ENCODE measurements around the gene PPP1R16B.

Gene PPP1R16B

DNA sequence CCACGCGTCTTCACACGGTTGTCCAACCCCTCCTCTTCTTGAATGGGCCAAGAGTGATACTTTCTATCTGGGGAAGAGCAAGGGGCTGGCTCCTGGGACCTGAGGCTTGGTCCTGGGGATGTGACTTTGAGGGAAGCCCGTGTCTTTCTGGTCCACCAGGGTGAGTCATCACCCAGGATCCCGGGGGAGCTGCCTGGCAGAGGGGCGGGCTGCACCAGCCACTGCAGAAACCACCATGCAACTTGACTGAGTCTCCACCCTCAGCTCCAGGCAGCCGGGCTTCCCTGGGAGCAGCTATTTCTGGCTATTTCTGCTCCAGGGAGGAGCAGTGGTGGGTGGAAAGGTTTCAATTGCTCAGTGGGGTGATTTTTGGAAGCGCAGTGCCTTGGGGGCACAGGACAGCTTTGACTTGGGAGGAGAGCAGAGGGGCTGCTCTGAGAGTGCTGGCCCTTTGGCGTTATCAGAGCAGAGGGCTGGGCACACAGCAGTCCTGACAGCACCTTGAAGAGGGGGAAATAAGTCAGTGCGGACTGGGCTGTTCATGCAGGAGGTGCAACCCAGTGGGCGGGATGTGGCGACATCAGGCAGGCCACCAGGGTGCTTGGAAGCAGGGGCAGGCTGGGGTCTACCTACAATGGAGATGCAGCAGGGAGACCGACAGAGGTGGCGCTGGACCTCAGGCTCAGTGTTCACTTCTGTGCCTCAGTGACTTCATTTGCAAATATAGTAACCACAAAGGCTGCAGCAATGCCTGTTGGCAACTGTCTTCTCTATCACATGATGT is 75.6 kb downstream of the PPP1R16B start:
- DNase-seq = no peak

DNA sequence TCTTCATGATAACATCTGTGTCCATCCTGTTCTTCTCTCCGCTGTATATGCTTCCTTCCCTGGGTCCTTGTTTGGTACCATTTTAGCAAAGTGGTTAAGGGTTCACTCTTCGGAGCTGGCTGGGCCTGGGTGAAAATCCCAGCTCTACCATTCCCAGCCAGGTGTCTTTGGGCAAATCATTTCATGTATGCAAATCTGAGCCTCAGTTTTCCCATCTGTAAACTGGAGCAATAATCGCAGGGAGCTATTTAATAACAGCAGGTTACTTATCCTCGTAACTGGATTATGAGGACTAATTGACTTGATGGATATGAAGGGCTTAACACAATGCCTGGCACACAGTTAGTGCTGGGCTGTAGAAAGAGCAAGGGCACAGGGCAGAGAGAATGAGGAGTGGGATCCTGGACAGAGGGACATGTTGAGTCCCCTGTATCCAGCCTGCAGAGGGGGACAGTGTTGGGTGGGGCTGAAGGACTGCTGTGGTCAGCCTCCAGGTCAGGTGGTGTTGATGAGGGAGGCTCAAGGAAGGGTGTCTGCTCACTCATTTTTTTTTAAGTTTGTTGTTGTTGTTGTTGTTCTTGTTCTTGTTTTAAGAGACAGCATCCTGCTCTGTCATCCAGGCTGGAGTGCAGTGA is 76.4 kb downstream of the PPP1R16B start:
- DNase-seq = no peak

DNA sequence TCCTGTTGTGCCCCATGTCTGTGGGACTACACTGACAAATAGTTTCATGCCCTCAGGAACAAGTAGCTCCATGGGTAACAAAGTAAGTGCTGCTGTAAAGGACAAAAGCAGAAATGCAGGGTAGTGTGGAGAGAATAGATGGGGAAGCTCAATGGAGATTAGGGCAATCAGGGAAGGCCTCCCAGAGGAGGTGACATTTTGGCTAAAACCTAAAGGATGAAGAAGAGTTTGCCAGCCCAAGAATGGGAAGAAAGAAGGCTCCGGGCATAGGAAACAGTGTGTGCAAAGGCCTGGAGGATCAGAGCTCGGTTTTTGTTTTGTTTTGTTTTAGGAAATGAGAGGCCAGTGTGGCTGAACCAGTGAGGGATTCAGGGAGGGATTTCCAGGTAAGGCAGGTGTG is 77.1 kb downstream of the PPP1R16B start:
- DNase-seq = no peak

DNA sequence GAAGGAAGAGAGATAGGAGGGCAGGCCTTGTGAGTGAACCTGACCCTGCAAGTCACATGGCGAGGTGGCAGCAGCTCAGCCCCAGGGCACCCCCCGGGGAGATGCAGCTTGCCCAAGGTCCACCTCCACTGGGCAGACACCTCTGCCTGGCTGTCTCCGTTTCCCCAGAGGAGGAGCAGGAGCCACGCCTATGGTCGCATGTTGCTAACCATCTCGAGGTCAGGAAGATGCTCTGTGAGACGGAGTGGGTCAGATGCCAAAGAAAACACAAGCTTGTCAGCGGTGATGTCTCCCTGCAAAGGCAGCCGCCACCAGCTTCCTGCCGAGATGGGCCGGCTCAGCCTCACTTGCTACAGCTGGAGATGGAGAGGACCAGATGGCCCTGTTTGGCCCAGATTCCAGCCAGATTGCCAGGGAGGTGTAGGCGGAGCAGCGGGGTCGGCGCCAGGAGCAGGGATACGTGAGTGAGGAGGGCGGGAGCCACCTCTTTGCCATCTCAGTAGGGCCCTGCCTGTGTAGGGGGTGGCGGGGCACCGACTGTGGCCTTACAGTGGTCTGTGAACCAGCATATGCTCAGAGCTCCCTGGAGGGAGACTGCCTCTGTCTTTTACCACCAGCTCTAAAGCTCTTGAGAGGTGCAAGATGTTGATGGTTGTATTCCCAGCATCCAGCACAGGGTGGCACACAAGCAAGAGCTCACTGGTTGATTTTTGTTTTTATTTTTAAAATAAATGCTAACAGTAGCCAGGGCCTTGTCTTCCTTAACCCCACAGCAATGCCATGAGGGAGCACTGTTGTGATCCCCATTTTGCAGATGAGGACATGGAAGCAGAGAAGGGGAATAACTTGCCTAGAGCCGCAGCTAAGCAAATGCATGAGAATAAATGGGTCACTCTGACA is 77.8 kb downstream of the PPP1R16B start:
- no peak for DNase-seq

DNA sequence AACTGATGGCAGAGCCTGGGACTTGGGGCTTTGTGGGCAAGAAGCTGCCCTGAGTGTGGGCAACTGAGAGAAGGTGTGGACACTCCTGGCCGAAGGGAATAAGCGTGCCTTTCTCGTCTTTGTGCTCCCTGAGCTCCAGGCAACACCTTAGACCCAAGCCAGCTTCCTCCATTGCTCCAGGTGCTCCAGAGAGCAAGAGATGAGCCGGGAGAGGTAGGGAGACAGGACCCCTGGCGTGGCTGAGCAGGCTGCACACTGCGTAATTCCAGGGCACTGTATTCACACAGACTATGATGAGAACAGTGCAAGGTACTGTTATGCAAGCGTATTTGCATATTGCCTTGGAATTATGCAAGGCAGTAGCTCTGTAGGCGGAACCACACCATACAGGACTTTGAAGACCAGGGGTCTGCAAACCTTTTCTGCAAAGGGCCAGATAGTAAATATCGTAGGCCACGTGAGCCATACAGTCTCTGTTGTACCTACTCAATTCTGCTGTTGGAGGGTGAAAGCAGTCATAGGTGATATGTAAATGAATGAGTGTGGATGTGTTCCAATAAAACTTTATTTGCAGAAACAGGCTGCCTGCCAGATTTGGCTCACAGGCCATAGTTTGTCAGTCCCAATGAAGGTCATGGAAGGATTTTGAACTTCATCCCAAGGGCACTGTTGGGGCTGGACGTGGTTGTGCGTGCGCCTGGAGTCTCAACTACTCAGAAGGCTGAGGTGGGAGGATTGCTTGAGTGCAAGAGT is 78.7 kb downstream of the PPP1R16B start:
- no peak for DNase-seq

DNA sequence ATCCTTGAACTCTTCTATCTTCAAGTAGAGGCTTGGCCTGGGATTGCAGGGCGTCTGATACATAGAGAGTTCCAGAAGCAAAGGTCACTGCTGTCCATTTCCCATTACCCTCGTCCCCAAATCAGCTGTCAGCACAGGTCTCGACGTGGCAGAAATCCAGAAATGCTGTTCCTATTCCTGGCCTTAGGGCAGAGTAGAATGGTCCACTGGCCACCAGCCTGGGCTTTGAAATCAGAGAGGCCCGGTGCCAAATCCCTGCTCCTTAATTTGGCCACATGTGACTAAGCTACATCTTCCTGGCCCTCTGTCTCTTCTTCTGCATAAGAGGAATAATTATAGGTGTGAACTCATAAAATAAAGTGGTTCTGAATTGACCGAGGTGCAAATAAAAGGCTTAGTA is 79.9 kb downstream of the PPP1R16B start:
- DNase-seq = no peak

DNA sequence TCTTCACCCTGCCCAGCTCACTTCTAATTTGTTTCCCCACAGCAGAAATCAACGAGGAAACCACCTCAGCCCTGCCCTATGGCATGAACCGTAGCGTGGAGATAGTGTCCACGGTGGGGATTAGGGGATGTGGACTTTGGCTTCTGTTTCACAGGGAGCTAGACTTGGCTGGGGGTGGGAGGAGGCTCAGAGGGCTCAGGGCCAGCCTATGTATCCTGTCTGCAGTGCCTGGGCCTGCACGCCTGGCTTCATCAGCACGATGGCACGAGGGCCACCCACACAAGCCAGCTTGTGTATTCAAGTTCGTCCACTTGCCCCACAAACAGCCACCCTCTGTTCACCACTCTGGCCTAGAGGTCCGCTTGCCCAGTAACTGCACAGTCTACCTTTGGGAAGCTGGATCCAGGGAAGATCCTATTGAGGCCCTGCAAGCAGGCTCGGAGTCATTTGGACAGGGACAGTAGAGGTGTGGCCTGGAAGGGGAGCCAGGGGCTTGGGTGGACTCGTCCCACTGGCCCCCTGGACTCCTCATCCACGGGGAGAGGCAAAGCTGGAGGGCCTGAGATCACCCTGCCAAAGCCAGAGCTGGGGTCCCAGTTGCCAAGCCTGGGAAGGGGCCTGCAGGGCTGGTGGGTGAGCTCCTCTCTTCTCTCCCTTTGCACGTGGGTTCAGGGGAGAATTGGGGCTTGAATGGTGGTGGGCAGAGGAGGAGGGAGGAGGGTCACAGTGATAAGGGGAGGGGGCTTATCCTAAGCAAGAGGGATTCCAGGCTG is 82.7 kb downstream of the PPP1R16B start:
- no peak for DNase-seq

DNA sequence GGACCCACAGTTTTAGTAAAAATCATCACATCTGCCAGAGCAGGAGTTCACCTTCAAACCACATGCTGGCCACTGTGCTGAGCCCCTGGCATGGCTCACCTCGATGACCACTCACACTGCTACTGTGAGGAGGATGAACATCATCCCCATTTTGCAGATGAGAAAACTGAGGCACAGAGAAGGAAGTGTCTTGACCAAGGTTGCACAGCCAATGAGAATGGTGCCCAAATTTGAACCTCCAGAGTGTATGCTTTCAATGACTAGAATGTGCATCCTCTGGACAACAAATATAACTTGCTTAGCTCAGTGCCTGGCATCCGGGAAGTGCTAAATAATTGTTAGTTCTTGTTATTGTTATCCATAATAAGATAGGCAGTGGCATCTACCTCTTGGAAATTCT is 83.6 kb downstream of the PPP1R16B start:
- no peak for DNase-seq

DNA sequence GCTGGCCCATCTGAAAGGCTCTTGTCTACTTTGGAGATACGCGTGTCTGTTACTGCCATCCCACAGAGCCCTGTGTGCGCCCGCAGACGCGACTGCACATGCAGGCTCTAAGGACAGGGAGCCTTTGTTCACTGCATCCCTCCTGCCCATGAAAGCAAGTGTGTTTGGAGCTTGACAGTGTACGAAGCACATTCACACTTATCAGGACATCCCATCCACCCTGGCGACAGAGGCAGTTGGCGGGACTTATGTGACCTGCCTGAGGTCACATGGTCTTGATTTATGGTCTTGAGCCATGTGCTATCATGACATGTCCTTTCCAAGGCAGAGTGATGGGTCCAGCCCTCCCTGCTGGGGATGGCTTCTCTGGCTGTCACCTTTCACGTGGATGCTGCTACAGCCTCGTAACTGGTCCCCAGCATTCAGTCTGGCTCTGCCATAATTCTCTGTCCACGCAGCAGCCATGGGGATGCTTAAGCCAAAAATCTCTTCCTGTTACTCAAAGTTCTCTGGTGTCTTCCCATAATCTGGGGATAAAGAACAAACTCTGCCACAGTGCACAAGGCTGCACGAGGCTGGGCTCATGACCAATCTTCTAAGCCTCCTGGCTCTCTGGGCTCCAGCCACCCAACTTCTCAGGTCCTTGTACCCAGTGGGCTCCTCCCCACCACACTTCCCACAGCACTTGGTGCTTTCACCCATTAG is 84.4 kb downstream of the PPP1R16B start:
- no peak for DNase-seq

DNA sequence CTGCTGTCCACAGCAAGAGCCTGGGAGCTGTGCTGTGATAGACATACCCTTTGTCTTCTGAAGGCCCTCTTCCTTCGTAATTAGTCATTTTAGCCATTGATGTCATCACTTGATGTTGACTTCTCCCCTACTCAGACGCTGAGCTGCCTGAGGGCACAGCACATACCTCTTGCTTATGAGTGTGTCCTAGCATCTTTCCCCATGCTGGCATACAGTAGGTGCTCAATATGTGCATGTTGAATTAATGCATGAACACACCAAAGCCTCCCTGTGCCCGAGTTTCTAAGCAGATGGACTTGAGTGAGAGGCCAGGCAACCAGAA is 85.0 kb downstream of the PPP1R16B start:
- no peak for DNase-seq

DNA sequence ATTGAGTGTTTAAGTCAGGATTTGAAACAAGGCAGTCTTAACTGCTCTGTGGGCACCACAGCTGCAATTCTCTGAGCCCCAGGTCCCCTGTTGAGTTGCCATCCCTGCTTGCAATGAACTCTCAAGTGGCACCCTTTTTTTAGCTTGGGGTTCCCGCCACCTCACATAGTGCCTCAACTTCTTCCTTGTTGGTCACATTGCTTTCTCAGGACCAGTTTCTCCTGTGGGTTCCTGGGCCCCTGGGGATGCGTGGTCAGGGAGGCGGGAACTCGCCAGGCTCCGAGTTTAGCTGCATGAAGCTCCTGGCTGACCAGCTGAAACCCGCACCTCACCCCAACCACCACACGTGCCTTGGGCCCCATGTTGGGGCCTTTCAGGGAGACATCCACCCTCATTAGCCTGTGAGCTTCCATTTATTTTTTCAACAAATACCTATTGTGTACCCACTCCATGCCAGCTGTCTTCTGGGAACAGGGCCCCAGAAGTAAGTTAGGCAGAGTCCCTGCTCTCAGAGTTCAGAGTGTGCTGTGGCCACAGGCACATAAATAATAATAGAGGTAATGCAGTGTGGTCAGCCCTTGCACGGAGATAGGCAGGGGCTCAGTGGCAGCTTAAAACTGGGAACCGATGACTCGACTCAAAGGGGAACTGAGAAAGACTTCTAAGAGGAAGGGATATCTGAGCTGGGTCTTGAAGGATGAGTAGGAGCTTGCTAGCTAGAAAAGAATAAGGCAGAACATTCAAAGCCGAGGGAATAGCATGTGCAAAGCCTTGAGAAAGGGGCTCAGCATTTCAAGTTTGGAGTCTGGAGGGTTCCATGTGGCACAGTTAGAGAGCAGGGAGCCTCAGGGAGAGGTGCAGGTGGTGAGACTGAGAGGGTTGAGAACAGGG is 86.8 kb downstream of the PPP1R16B start:
- no peak for DNase-seq

DNA sequence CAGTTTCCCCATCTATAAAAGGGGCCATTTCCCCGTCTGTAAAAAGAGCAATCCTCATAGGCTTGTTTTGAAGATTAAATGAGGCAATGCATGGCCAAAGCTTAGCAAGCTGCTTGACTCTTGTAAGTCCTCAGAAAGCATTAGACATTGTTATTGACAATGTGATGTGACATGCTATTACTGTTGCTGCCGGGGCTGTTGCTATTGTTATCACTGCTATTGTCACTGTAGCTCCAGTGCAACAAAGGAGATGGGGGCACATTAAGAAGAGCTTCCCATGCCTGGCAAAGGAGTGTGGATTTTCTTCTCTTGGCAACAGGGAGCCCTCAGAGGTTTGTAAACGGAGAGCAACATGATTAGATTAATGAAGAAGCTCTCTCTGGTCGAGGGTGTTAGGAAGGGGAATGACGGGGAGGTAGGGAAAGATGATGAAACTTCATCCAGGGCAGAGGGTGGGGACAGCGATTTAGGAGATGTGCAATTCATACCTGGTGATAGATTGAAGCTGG is 87.6 kb downstream of the PPP1R16B start:
- DNase-seq = peak; percentile 19

DNA sequence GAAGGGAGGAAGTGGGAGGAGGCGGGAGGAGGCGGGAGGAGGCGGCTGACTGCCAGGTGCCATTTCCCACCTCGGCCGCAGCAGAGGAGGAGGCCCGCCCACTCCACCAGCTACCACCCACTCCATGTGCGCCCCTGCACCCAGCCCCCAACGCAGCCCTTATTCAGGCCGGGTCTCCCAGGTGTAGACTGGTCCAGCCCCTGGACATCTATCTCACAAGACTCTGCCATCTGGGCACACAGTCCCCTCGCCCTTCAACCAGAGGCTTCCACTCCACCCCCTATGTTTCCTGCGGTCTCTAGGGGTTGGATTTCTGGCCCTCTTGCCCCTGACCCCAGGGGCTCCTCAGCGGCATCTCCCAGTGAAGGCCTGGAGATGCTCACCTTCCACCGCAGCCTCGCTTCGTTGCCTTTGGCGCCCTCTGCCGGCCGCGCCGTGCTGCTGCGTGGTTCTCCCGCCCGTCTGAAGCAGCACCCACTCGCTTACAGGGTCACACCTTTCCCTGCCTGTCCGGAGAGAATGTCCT is 88.1 kb downstream of the PPP1R16B start:
- peak; percentile 57 for DNase-seq

DNA sequence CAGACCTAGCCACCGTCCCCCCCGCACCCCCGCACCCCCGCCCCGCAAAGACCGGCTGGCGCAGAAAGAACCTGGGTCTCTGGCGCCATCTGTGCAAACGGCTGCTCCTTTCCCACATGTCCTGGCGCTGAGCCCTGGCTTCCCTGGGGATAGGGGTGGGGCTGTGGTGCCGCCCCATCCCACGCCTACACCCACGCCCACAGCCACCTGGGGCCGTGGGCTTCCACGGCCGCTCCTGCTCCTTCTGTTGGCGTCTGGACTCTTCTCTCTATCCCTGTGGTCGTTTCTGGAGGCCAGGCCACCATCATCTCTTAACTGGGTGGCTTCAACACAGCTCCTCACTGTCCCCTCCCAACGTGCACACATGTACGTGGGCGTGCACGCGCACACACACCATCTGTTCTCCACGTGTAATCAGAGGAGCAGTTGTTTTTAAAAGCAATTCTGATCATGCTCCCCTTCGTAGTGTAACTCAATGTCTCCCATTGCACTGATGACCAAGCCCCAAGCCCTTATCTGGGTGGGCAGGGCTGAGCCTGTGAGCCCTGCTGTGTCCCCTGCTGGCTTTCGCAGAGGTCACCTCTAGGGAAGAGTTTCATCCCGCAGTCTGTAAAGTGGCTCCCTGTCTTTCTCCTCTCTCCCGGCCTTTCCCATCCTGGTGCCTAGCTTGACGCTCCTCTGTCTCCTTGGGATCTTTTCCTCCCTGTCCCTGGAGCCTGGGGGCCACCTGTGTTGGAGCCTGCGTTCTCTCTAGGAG is 88.8 kb downstream of the PPP1R16B start:
- no peak for DNase-seq

DNA sequence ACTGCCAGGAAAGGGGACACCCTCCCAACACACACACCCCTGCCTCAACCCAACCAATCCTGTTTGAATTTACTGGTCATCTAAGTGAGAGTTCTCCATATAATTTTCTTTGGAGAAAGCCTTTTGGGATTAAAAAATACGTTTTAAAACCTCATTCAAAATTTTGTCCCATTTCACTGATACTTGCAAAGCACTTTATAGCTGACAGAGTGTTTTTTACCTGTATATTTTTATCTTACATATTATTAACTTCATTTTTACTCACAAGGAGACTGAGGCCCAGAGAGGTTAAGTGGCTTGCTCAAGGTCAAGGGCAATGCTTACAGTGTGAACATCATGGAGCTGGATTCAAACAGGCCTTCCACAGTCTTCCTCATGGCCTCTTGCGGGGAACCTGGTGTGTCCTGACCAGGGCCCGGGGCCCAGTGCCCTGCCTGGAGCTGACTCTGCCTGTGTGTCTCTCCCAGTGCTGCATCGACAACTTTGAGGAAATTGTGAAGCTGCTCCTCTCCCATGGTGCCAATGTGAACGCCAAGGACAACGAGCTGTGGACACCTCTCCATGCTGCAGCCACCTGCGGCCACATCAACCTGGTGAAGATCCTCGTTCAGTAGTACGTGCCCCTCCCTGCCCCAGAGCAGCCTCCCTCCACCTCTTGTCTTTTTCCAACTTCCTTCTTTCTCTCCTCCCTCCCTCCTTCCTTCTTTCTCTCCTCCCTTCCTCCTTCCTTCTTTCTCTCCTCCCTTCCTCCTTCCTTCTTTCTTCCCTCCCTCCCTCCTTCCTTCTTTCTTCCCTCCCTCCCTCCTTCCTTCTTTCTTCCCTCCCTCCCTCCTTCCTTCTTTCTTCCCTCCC is 89.8 kb downstream of the PPP1R16B start:
- no peak for DNase-seq

DNA sequence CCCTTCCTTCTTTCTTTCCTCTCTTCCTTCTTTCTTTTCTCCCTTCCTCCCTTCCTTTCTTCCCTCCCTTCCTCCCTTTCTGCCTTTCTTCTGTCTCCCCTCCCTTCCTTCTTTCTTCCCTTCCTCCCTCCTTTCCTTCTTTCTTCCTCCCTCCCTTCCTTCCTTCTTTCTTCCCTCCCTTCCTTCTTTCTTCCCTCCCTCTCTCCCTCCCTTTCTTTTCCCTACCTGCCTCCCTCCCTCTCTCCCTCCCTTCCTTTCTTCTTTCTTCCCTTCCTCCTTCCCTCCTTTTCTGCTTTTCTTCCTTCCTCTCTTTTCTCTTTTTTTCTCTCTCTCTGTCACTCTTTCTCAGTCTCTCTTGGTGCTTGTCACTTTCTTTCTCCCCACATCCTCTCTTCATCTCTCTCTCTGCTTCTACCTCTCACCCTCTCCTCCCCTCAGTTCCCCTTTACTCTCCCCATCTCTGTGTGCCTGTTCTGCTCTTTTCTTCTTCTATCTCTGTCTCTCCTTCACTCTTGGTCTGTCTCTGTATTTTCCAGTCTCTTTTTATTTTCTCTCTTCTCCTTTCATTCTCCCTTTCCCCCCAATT is 90.6 kb downstream of the PPP1R16B start:
- no peak for DNase-seq

DNA sequence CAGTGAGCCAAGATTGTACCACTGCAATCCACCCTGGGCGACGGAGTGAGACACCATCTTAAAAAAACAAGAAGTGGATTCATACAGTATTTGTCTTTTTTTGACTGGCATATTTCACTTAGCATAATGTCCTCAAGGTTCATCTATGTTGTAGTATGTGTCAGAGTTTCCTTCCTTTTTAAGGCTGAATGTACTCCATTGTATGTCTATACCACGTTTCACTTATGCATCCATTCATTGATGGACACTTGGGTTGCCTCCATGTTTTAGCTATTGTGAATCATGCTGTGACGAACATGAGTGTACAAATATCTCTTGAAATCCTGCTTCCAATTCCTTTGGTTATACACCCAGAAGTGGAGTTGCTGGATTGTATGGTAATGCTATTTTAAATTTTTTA is 91.8 kb downstream of the PPP1R16B start:
- DNase-seq = no peak

DNA sequence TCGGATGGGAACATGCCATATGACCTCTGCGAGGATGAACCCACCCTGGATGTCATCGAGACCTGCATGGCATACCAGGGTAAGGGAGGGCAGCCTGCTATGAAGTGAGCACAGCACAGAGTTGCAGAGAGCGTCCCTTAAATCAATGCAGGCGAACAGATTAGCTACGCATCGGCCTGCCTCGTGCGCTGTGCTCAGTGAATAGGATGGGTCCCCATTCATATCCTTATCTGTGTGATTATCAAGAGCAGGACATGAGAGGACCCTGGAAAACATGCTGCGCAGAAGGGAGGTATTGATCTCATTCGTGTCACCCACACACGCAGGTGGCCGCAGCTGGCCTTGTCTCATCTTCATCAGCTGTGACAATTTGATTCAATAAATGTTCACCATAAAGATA is 95.1 kb downstream of the PPP1R16B start:
- no peak for DNase-seq
